ENCODE data around the gene POLR2A. TPM values are rescaled to one million over a fixed set of nuclear protein-coding genes. Genes with fewer than 3 reads are reported as not detected.

The POLR2A gene
- total RNA-seq, 2 donors from 2014 or later: 73.5 to 137 TPM

DNA sequence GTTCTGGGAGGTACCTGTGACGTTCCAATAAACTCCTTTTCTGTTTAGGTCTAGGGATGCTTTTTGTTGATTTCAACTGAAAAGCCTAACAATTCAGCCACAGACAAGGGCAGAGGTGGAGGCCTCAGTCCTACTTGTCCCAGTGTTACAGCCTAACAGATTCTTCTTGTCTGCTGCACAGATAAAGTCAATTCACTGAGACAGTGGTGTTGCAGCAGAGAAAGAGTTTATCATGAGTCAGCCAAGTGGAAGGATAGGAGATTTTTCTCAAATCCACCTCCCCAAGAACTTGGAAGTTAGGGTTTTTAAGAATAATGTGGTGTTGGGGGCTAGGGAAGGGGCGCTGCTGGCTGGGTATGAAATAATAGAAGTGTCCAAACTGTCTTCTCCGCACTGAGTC, 53.9 kb downstream of the POLR2A start:
- no peak overlapping the region for H3K4me3 ChIP-seq
- no peak overlapping the region for H3K27ac ChIP-seq
- H3K9ac ChIP-seq (ENCODE audit: low read depth in 2 of 2, low read length in 2 of 2): no peak overlapping the region
- no peaks in the 10 kb centered on the region for H3K36me3 ChIP-seq
- TF ChIP-seq, protein P1, sequence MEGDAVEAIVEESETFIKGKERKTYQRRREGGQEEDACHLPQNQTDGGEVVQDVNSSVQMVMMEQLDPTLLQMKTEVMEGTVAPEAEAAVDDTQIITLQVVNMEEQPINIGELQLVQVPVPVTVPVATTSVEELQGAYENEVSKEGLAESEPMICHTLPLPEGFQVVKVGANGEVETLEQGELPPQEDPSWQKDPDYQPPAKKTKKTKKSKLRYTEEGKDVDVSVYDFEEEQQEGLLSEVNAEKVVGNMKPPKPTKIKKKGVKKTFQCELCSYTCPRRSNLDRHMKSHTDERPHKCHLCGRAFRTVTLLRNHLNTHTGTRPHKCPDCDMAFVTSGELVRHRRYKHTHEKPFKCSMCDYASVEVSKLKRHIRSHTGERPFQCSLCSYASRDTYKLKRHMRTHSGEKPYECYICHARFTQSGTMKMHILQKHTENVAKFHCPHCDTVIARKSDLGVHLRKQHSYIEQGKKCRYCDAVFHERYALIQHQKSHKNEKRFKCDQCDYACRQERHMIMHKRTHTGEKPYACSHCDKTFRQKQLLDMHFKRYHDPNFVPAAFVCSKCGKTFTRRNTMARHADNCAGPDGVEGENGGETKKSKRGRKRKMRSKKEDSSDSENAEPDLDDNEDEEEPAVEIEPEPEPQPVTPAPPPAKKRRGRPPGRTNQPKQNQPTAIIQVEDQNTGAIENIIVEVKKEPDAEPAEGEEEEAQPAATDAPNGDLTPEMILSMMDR (IDR thresholded peaks at IDR 0.05): no peak
- intact Hi-C loops (cut with DNase I): no loop called here
- H3K9me3 ChIP-seq: no peaks in the 10 kb centered on the region
- H3K27me3 ChIP-seq: no peaks in the 10 kb centered on the region
- no peaks in the 10 kb centered on the region for H3K4me1 ChIP-seq
- DNase-seq: no peak

DNA sequence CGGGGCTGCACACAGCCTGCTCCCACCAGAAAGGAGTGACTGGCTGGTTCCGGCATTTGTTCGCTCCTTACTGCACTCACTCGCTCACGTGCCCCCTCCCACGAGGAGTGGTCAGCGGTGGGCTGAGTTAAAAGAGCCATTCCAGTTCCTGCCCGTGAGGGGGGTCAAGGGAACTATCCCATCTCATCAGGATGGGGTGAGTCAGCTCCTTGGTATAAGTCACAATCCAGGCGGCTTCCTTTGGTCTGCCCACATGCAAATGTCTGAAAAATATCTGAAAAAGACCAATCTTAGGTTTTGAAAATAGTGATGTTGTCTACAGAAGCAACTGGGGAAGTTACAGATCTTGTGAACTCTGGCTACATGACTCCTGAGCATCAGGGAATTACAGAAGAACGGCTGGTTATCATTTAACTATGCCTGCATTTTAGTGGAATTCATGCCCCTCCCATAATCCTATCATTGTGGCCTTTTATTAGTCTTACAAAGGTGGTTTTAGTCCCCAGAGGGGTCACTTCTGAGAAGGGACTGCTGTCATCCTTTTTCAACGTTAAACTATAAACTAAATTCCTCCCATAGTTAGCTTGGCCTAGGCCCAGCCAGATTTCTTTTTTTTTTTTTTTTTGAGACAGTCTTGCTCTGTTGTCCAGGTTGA, 54.9 kb downstream of the POLR2A start:
- Histone ChIP-seq H3K27ac (no peak overlapping the region), H3K9ac (ENCODE audit: low read depth in 2 of 2, low read length in 2 of 2) (no peak overlapping the region), H3K4me1 (no peaks in the 10 kb centered on the region), H3K27me3 (no peaks in the 10 kb centered on the region), H3K9me3 (no peaks in the 10 kb centered on the region), H3K4me3 (no peak overlapping the region), H3K36me3 (no peaks in the 10 kb centered on the region)
- DNase-seq: no peak
- TF ChIP-seq, protein P1 (IDR thresholded peaks at IDR 0.05): no peak
- intact Hi-C loops (cut with DNase I): no loop called here

DNA sequence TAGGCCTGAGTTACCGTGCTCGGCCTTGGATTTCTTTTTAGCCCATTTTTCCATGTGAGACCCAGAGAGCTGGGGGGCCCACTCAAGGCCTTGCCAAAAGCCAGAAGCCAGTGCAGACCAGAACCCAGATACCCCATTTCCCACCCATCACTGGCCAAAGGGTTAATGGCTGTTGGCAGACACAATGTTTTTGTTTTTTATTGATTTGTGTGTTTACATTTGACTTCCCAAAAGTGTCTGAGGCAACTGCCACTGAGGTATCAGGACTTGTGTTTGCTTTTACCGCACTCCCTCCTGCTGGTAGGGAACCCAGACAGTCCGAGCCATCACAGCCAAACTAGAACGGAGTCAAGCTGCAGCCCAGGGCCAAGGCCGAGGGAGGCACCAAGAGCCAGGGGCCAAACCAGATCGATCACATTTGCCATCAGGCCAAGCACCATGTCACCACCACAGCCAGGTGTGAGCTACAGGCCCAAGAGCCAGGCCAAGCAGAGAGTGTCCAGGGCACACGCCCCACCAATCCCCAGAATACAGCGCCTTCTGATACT, 57.0 kb downstream of the POLR2A start:
- Histone ChIP-seq H3K4me1 (no peaks in the 10 kb centered on the region), H3K36me3 (no peaks in the 10 kb centered on the region), H3K9me3 (no peaks in the 10 kb centered on the region), H3K4me3 (no peak overlapping the region), H3K9ac (ENCODE audit: low read depth in 2 of 2, low read length in 2 of 2) (no peak overlapping the region), H3K27ac (no peak overlapping the region), H3K27me3 (no peaks in the 10 kb centered on the region)
- intact Hi-C loops (cut with DNase I): no loop called here
- no peak for DNase-seq
- TF ChIP-seq, protein P1 (IDR thresholded peaks at IDR 0.05): no peak

DNA sequence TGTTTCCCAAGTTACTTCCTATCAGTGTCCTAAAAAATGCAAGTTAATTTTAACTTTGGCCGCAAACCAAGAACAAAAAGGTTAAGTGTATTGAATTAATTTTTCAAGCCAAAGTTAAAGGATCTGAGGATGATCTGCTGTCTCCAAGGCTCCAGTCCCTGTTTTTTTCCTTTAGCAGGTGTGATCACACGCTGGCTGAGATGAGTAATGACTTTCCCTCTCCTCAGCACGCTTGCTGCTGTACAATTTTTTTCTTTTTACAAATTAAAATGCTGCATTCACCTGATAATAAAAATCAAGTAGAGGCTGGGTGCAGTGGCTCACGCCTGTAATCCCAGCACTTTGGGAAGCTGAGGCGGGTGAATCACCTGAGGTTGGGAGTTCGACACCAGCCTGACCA, 60.7 kb downstream of the POLR2A start:
- no peaks in the 10 kb centered on the region for H3K36me3 ChIP-seq
- no peak overlapping the region for H3K4me3 ChIP-seq
- H3K9ac ChIP-seq (ENCODE audit: low read depth in 2 of 2, low read length in 2 of 2): no peak overlapping the region
- no peak overlapping the region for H3K27ac ChIP-seq
- H3K9me3 ChIP-seq: no peaks in the 10 kb centered on the region
- intact Hi-C loops (cut with DNase I): no loop called here
- TF ChIP-seq, protein P1 (IDR thresholded peaks at IDR 0.05): no peak
- no peak for DNase-seq
- H3K27me3 ChIP-seq: no peaks in the 10 kb centered on the region
- H3K4me1 ChIP-seq: peaks cover 5% of the 10 kb centered on the region

DNA sequence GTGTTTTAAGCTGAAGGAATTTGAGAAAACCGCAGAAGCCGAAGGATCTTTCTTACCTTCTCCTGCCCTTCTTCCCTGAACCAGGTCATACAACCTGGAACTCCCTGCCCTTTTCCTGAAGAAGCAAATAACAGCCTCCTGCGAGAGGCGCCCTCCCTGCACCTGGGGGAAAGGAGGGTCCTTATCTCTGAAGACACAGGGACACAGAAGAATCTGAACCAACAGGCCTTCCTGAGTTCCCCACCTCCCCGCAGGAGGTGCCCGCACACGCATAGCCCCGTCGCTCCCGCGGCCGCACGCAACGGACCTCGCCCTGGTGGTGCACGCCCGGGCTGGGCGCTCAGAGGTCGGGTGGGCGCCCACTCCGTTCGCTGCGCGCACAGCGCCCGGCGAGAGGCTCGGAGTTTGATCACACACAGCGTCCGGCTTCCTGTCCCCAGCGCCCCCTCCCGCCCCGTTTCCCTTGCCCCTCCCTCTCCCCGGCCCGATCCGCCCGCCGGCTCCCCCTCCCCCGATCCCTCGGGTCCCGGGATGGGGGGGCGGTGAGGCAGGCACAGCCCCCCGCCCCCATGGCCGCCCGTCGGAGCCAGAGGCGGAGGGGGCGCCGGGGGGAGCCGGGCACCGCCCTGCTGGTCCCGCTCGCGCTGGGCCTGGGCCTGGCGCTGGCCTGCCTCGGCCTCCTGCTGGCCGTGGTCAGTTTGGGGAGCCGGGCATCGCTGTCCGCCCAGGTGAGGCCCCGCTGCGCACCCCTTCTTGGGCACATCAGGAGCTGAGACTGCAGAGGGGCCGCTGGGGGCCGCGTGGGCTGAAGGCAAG, 64.6 kb downstream of the POLR2A start, which contains the start of gene TNFSF12:
Gene TNFSF12, plus strand, starts transcription at position 474 of the 816 bp plus-strand sequence. Its CDS starts 96 bp downstream, at position 570.
- intact Hi-C loops (cut with DNase I): no loop called here
- H3K4me1 ChIP-seq: peaks cover 5% of the 10 kb centered on the region

More for the DNA sequence above, 64.6 kb downstream of the POLR2A start, which contains the start of gene TNFSF12:
- H3K27me3 ChIP-seq: no peaks in the 10 kb centered on the region
- no peaks in the 10 kb centered on the region for H3K9me3 ChIP-seq
- TF ChIP-seq, protein P1 (IDR thresholded peaks at IDR 0.05): no peak
- H3K9ac ChIP-seq (ENCODE audit: low read depth in 2 of 2, low read length in 2 of 2): peak within 1 kb of the TSS; percentile 85 to 88
- peak; percentile 73 for DNase-seq
- H3K4me3 ChIP-seq: peak within 1 kb of the TSS; percentile 69
- H3K36me3 ChIP-seq: no peaks in the 10 kb centered on the region
- H3K27ac ChIP-seq: peak within 1 kb of the TSS; percentile 80

Other genes with a start within 250 kb of the POLR2A start
- gene DVL2, start 249.8 kb upstream of the POLR2A start, total RNA-seq: 10 to 100 TPM; 32.4 to 42.4 TPM
- 10 to 100 TPM; 29.8 to 38.6 TPM for gene PHF23, start 244.9 kb upstream of the POLR2A start, total RNA-seq
- 100 to 1,000 TPM; 378 to 513 TPM for gene GABARAP, start 241.9 kb upstream of the POLR2A start, total RNA-seq
- gene CTDNEP1, start 232.6 kb upstream of the POLR2A start, total RNA-seq: 100 to 1,000 TPM; 124 to 145 TPM
- gene ELP5, start 232.2 kb upstream of the POLR2A start, total RNA-seq: 10 to 100 TPM; 34.4 to 77.9 TPM
- 100 to 1,000 TPM; 798 to 919 TPM for gene CLDN7, start 221.9 kb upstream of the POLR2A start, total RNA-seq
- gene SLC2A4, start 202.6 kb upstream of the POLR2A start, total RNA-seq: 1 to 10 TPM; 1.9 to 5.7 TPM
- 10 to 100 TPM; 22.1 to 40.4 TPM for gene YBX2, start 189.7 kb upstream of the POLR2A start, total RNA-seq
- gene EIF5A, start 176.7 kb upstream of the POLR2A start, total RNA-seq: 100 to 1,000 TPM; 367 to 917 TPM
- gene GPS2, start 169.0 kb upstream of the POLR2A start, total RNA-seq: 10 to 100 TPM; 53.8 to 85.7 TPM
- gene NEURL4, start 155.0 kb upstream of the POLR2A start, total RNA-seq: 10 to 100 TPM; 30.2 to 55.8 TPM
- 10 to 100 TPM in 1 of 2 donors, 1 to 10 TPM in 1; 7.4 to 12.1 TPM for gene ACAP1, start 147.8 kb upstream of the POLR2A start, total RNA-seq
- gene KCTD11, start 132.2 kb upstream of the POLR2A start, total RNA-seq: 10 to 100 TPM in 1 of 2 donors, 1 to 10 TPM in 1; 5.6 to 12.6 TPM
- not detected for gene TMEM95, start 129.2 kb upstream of the POLR2A start, total RNA-seq
- 10 to 100 TPM; 18.0 to 22.6 TPM for gene TNK1, start 103.3 kb upstream of the POLR2A start, total RNA-seq
- gene PLSCR3, start 89.8 kb upstream of the POLR2A start, total RNA-seq: 10 to 100 TPM; 11.0 to 12.0 TPM
- gene TMEM256, start 80.3 kb upstream of the POLR2A start, total RNA-seq: 100 to 1,000 TPM in 1 of 2 donors, 10 to 100 TPM in 1; 88.2 to 101 TPM
- 1 to 10 TPM; 2.5 to 5.0 TPM for gene NLGN2, start 76.5 kb upstream of the POLR2A start, total RNA-seq
- not detected for gene SPEM1, start 64.0 kb upstream of the POLR2A start, total RNA-seq
- not detected for gene SPEM2, start 58.8 kb upstream of the POLR2A start, total RNA-seq
- not detected for gene SPEM3, start 55.5 kb upstream of the POLR2A start, total RNA-seq
- gene TMEM102, start 48.9 kb upstream of the POLR2A start, total RNA-seq: 10 to 100 TPM; 20.4 to 20.6 TPM
- 1 to 10 TPM; 1.2 to 1.6 TPM for gene FGF11, start 44.9 kb upstream of the POLR2A start, total RNA-seq
- 1 to 10 TPM; 4.3 to 6.1 TPM for gene CHRNB1, start 39.3 kb upstream of the POLR2A start, total RNA-seq
- 10 to 100 TPM; 12.9 to 26.7 TPM for gene ZBTB4, start 4.7 kb upstream of the POLR2A start, total RNA-seq
- not detected for gene SLC35G6, start 2.9 kb upstream of the POLR2A start, total RNA-seq
- 10 to 100 TPM; 11.4 to 18.3 TPM for gene TNFSF12, start 64.7 kb downstream of the POLR2A start, total RNA-seq
- 100 to 1,000 TPM in 1 of 2 donors, 10 to 100 TPM in 1; 67.5 to 125 TPM for gene TNFSF13, start 74.4 kb downstream of the POLR2A start, total RNA-seq
- gene SENP3, start 77.6 kb downstream of the POLR2A start, total RNA-seq: 10 to 100 TPM; 25.7 to 56.6 TPM
- 10 to 100 TPM; 37.7 to 56.6 TPM for gene CD68, start 95.3 kb downstream of the POLR2A start, total RNA-seq
- gene MPDU1, start 99.5 kb downstream of the POLR2A start, total RNA-seq: 100 to 1,000 TPM in 1 of 2 donors, 10 to 100 TPM in 1; 80.1 to 111 TPM
- 1 to 10 TPM in 1 of 2 donors, under 1 TPM in 1; 0.61 to 1.0 TPM for gene SOX15, start 105.7 kb downstream of the POLR2A start, total RNA-seq
- 10 to 100 TPM; 24.9 to 27.4 TPM for gene FXR2, start 130.5 kb downstream of the POLR2A start, total RNA-seq
- gene SAT2, start 143.5 kb downstream of the POLR2A start, total RNA-seq: 10 to 100 TPM; 55.3 to 77.3 TPM
- under 1 TPM; 0.42 to 0.64 TPM for gene SHBG, start 145.8 kb downstream of the POLR2A start, total RNA-seq
- 1 to 10 TPM in 1 of 2 donors, under 1 TPM in 1; 0.54 to 1.4 TPM for gene ATP1B2, start 166.6 kb downstream of the POLR2A start, total RNA-seq
- 10 to 100 TPM; 64.3 to 90.0 TPM for gene TP53, start 203.1 kb downstream of the POLR2A start, total RNA-seq
- 10 to 100 TPM in 1 of 2 donors, 1 to 10 TPM in 1; 6.0 to 22.6 TPM for gene WRAP53, start 204.1 kb downstream of the POLR2A start, total RNA-seq
- gene EFNB3, start 220.8 kb downstream of the POLR2A start, total RNA-seq: under 1 TPM; 0.42 to 0.82 TPM
- under 1 TPM; 0.32 to 0.62 TPM for gene DNAH2, start 233.4 kb downstream of the POLR2A start, total RNA-seq

Measured in colonic mucosa (tissue), 4 donors.